LNCAP (cell line): ENCODE results near the gene HOXD9.

Experiments used
- CTCF ChIP-seq: fragments of 450-650 bp; IDR thresholded peaks from 2 replicates; pipeline ENCODE4 v1.5.1; 2017; ENCODE audit warnings: mild to moderate bottlenecking

HOXD9 gene

GRCh38 chr2:176109192-176109901 lies 13.2 kb upstream of the HOXD9 start:
- TF ChIP-seq CTCF = no peak

- no peak for TF ChIP-seq CTCF
Measured at GRCh38 chr2:176109946-176110345, 12.6 kb upstream of the HOXD9 start.

DNA sequence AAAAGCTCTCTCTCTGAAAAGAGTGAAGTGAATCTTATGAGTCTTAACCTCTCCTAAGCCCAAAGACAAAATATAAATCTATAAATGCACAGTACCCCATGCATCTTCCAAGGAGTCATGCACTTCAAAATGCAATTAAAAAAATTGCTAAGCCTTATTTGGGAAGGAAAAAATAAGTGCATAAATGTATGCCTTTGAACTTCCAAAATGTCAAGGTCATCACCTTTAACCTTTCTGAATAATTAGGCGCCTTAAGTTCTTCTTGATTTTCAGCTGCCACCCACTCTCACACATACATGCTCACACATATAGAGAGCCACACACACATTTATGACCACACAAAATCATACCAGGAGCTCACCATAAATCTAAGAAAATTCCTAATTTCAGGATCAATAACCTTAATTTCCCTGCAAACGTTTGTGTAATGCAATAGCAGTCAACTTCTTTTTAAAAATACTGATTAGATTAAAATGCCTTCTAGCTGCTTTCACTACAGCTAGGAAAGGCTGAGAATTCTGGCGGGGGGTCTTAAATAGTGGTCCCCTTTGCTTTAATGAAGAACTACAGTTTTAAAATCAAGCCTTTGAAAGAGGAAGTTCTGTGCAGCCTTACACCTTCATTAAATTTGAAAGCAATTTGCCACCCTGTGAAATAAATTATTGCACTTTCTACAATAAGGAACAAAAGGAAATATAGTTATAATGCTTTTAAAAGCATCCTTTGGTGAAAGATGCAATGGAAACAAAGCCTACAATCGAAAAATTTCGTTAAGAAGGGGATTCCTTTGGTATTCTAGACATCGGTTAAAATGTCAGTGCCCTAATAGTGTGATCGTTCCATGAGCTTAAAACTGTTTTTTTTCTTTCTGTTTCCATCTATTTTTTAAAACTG lies 11.9 kb upstream of the HOXD9 start:
- no peak for TF ChIP-seq CTCF

GRCh38 chr2:176111309-176111663 lies 11.2 kb upstream of the HOXD9 start:
- peak; percentile 83 for TF ChIP-seq CTCF

GRCh38 chr2:176111846-176112374 lies 10.6 kb upstream of the HOXD9 start:
- no peak for TF ChIP-seq CTCF

- no peak for TF ChIP-seq CTCF
Measured at GRCh38 chr2:176112375-176113302, 9.9 kb upstream of the HOXD9 start.
